ENCODE data around the gene BNC2.

The BNC2 gene

DNA sequence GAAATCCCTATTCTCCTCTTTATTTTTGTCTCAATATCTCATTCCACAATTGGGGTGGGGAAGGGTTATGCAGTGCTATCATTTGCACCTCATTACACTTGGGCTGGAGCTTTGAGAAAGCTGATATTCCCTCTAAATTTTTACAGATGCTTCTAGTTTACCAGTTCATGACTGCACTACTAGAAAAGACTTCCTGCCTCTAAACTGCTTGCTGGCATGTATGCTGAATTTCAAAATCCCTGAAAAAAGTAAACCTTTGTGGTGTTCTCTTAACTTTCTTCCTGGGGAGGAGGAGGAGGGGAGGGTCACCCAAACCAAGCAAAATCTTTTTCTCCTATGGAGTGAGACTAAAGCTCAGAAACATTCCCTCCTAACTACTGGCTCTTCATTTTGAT lies 45.1 kb downstream of the BNC2 start:
- no peak for DNase-seq (ENCODE audit: low read depth, low spot score)
- H3K4me3 ChIP-seq (ENCODE audit: low read depth, low read length): no peak overlapping the region
- CTCF ChIA-PET: no interaction called here
- TF ChIP-seq, protein P1, sequence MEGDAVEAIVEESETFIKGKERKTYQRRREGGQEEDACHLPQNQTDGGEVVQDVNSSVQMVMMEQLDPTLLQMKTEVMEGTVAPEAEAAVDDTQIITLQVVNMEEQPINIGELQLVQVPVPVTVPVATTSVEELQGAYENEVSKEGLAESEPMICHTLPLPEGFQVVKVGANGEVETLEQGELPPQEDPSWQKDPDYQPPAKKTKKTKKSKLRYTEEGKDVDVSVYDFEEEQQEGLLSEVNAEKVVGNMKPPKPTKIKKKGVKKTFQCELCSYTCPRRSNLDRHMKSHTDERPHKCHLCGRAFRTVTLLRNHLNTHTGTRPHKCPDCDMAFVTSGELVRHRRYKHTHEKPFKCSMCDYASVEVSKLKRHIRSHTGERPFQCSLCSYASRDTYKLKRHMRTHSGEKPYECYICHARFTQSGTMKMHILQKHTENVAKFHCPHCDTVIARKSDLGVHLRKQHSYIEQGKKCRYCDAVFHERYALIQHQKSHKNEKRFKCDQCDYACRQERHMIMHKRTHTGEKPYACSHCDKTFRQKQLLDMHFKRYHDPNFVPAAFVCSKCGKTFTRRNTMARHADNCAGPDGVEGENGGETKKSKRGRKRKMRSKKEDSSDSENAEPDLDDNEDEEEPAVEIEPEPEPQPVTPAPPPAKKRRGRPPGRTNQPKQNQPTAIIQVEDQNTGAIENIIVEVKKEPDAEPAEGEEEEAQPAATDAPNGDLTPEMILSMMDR (IDR thresholded peaks at IDR 0.05; ENCODE audit: insufficient read depth, low read length, missing control alignments): no peak
- POLR2A ChIA-PET: interaction anchor here (1.5 to 1.9 kb wide), 2 partner anchors 120 to 611 kb away, joined by 3 to 10 read pairs; no protein-coding TSS in a partner anchor

DNA sequence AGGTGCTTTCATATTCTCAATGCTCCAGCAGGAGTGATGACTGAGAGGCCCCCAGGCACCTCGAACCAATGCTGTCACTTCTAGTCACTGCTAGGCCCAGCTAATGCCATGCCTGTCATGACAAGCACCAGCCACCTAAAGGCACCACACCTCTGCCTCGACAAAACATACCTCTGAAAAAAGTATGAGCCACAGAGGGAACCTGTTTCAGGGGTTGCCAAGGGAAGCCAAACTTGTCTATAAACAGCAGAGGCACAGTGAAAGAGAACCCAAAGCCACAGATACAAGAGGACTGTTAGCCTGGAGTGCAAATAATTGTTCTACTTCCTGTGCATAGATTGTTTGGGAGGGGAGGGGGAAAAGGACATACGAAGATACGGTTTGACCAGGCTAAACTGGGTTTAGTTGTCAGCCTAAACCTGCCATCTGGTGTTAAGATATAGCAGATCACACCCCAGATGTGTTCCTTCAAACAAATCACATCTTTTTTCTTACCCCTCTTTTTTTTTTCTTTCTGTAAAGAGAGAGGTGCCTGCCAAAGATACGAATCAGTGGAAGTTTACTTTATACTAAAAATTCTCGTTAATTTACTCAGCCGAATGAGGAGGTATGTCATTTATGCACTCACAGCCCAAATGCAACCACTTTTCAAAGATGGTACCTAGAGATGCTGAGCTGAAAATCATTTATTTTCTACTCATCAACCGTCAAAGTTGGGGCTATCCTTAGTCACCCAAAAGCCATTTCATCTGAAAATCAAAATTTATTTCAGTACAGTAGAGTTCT lies 45.7 kb downstream of the BNC2 start:
- TF ChIP-seq, protein P1 (IDR thresholded peaks at IDR 0.05; ENCODE audit: insufficient read depth, low read length, missing control alignments): no peak
- CTCF ChIA-PET: no interaction called here
- POLR2A ChIA-PET: interaction anchor here (1.9 kb wide), 1 partner anchor 120 kb away, joined by 10 read pairs; no protein-coding TSS in a partner anchor
- no peak overlapping the region for H3K4me3 ChIP-seq (ENCODE audit: low read depth, low read length)
- no peak for DNase-seq (ENCODE audit: low read depth, low spot score)

DNA sequence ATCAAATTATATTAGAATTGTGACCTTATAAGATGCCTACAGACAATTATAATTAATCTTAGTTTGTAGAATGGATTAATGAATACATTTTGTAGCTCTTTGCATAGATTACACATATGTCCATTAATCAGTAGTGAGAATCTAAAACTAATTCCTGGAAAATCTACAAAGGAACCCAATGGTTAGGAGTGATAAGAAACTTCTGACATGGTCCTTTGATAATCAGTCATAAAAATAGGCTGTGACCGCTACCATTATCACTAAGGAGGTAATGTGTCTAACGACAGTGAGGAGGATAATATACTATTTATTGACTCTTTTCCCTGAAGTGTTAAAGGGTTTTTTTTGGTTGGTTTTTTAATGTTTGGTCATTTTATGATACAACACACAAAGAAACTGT lies 46.6 kb downstream of the BNC2 start:
- no peak overlapping the region for H3K4me3 ChIP-seq (ENCODE audit: low read depth, low read length)
- ChIA-PET POLR2A (no interaction called here), CTCF (no interaction called here)
- no peak for DNase-seq (ENCODE audit: low read depth, low spot score)
- TF ChIP-seq, protein P1 (IDR thresholded peaks at IDR 0.05; ENCODE audit: insufficient read depth, low read length, missing control alignments): no peak

DNA sequence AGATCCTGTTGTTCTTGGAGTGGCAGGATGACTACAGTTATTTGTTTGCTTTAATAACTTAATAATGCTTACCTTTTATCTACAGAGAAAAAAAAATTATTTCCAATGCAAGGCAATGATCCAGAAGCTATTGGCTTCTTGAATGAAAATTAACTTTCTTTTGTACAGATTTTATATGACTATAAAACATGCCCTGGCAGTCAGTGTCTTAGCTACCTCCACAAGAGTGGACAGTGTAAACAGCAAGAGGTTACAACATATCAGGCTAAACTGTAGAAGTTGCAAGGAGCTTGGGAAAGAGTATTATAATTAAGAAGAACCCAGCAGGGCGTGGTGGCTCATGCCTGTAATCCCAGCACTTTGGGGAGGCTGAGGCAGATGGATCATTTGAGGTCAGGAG lies 49.1 kb downstream of the BNC2 start:
- DNase-seq (ENCODE audit: low read depth, low spot score): no peak
- TF ChIP-seq, protein P1 (IDR thresholded peaks at IDR 0.05; ENCODE audit: insufficient read depth, low read length, missing control alignments): no peak
- POLR2A ChIA-PET: no interaction called here
- H3K4me3 ChIP-seq (ENCODE audit: low read depth, low read length): no peak overlapping the region
- CTCF ChIA-PET: no interaction called here

DNA sequence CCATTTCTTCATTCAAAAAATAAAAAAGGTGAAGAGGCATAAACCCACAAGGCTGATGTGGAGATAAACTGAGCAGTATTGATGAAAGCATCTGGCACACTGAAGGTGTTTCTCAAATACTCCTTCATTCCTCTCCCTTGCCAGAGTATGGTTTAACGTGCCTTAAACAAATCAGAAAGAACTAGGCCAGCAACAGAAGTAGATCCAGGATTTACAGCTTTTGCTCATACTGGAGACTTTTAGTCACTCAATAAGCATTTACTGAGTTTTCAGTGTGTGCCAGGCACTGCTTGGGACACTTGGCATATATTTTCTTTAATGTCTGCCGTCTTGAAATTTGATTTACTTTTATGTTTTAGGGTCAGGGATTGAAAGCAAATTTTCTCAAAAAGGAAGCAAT lies 53.0 kb downstream of the BNC2 start:
- no peak for DNase-seq (ENCODE audit: low read depth, low spot score)
- ChIA-PET POLR2A (no interaction called here), CTCF (no interaction called here)
- H3K4me3 ChIP-seq (ENCODE audit: low read depth, low read length): no peak overlapping the region
- TF ChIP-seq, protein P1 (IDR thresholded peaks at IDR 0.05; ENCODE audit: insufficient read depth, low read length, missing control alignments): no peak

DNA sequence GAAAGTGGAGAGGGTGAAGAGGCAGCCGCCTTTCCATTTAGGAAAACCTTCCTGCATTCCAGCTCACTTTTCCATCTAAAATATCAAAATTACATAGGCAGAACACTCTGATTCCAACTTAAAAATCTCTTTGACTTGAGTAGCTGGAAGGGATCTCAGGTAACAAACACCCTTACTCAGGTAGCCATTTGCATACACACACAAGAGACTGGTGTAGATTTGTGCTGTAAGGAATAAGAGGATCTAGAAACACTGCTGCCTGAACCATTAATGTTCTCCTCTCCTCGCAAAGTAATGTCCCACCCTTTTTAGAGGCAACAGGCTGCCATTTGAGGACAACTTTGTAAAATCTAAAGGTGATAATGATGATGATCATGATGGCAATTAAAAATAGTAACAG lies 53.5 kb downstream of the BNC2 start:
- ChIA-PET CTCF (interaction anchor here (1.3 kb wide), 1 partner anchor 680 kb away, joined by 3 read pairs; no protein-coding TSS in a partner anchor), POLR2A (no interaction called here)
- TF ChIP-seq, protein P1 (IDR thresholded peaks at IDR 0.05; ENCODE audit: insufficient read depth, low read length, missing control alignments): no peak
- H3K4me3 ChIP-seq (ENCODE audit: low read depth, low read length): no peak overlapping the region
- no peak for DNase-seq (ENCODE audit: low read depth, low spot score)

Data from AG04449 (cell line).